Measurements from ENCODE around the gene OR2T6.

The OR2T6 gene

GRCh38 chr1:248376916-248377315 is 1.4 kb downstream of the OR2T6 start:
- Histone ChIP-seq H3K4me1 (ENCODE audit: control insufficient read depth, insufficient read depth, low read length) (no peaks in the 10 kb centered on the region), H3K9me3 (ENCODE audit: control insufficient read depth, insufficient read depth, low read depth, low read length) (no peaks in the 10 kb centered on the region), H3K36me3 (ENCODE audit: control insufficient read depth in 2 of 2, insufficient read depth in 1 of 2, low read length in 2 of 2) (no peaks in the 10 kb centered on the region), H3K4me3 (ENCODE audit: low read depth, low read length) (no peak overlapping the region), H3K27ac (ENCODE audit: extremely low read depth, low read depth, low read length) (no peak overlapping the region)
- TF ChIP-seq YY1 (tag by site-specific recombination; IDR thresholded peaks at IDR 0.05) (no peak), KLF7 (tag by site-specific recombination; IDR thresholded peaks at IDR 0.05; ENCODE audit: borderline replicate concordance) (no peak), ZNF211 (tag by site-specific recombination; IDR thresholded peaks at IDR 0.05; ENCODE audit: low read depth) (no peak), ZNF76 (tag by site-specific recombination; IDR thresholded peaks at IDR 0.05; ENCODE audit: borderline replicate concordance, low read depth) (no peak), ZNF132 (tag by site-specific recombination; IDR thresholded peaks at IDR 0.05; ENCODE audit: borderline replicate concordance) (no peak), ZNF19 (tag by site-specific recombination; IDR thresholded peaks at IDR 0.05; ENCODE audit: low read depth) (no peak), ZNF645 (tag by site-specific recombination; IDR thresholded peaks at IDR 0.05) (no peak), ZNF169 (tag by site-specific recombination; IDR thresholded peaks at IDR 0.05) (no peak), ZBTB1 (tag by site-specific recombination; IDR thresholded peaks at IDR 0.05) (no peak), KLF1 (tag by site-specific recombination; IDR thresholded peaks at IDR 0.05) (no peak), BCL6B (tag by site-specific recombination; IDR thresholded peaks at IDR 0.05) (no peak), ZNF302 (tag by site-specific recombination; IDR thresholded peaks at IDR 0.05; ENCODE audit: low read depth) (no peak), ZNF561 (tag by site-specific recombination; IDR thresholded peaks at IDR 0.05; ENCODE audit: borderline replicate concordance) (no peak), ZSCAN16 (tag by site-specific recombination; IDR thresholded peaks at IDR 0.05) (no peak), ZBTB7A (tag by site-specific recombination; IDR thresholded peaks at IDR 0.05; ENCODE audit: low read depth) (no peak)
- ChIA-PET POLR2A (no interaction called here), CTCF (no interaction called here)

GRCh38 chr1:248380854-248381253 is 5.3 kb downstream of the OR2T6 start:
- POLR2A ChIA-PET = no interaction called here
- no peak for TF ChIP-seq ZNF366 (tag by site-specific recombination; conservative IDR thresholded peaks at IDR 0.05)
- no peak for TF ChIP-seq TCF7L2 (IDR thresholded peaks at IDR 0.05; ENCODE audit: borderline replicate concordance, low read depth, low read length)
- no peak for TF ChIP-seq ZNF530 (tag by site-specific recombination; IDR thresholded peaks at IDR 0.05; ENCODE audit: low read depth)
- no peak for TF ChIP-seq ZBTB48 (tag by site-specific recombination; IDR thresholded peaks at IDR 0.05)
- no peak for TF ChIP-seq ZNF704 (tag by site-specific recombination; IDR thresholded peaks at IDR 0.05)
- no peak for TF ChIP-seq KLF1 (tag by site-specific recombination; IDR thresholded peaks at IDR 0.05)
- TF ChIP-seq KLF9 (tag by site-specific recombination; IDR thresholded peaks at IDR 0.05; ENCODE audit: low read depth) = no peak
- TF ChIP-seq ZNF692 (tag by site-specific recombination; IDR thresholded peaks at IDR 0.05) = no peak
- TF ChIP-seq ZFHX2 (tag by site-specific recombination; conservative IDR thresholded peaks at IDR 0.05) = no peak
- TF ChIP-seq YY1 (tag by site-specific recombination; IDR thresholded peaks at IDR 0.05) = no peak
- TF ChIP-seq ELK4 (IDR thresholded peaks at IDR 0.05; ENCODE audit: borderline replicate concordance, low read depth, low read length) = no peak
- no peak for TF ChIP-seq ZSCAN16 (tag by site-specific recombination; IDR thresholded peaks at IDR 0.05)
- TF ChIP-seq KLF17 (tag by site-specific recombination; IDR thresholded peaks at IDR 0.05) = no peak
- TF ChIP-seq ZBTB21 (tag by site-specific recombination; IDR thresholded peaks at IDR 0.05) = no peak

More at GRCh38 chr1:248380854-248381253, 5.3 kb downstream of the OR2T6 start:
- Histone ChIP-seq H3K36me3 (ENCODE audit: control insufficient read depth in 2 of 2, insufficient read depth in 1 of 2, low read length in 2 of 2) (no peaks in the 10 kb centered on the region), H3K27ac (ENCODE audit: extremely low read depth, low read depth, low read length) (no peak overlapping the region), H3K9me3 (ENCODE audit: control insufficient read depth, insufficient read depth, low read depth, low read length) (no peaks in the 10 kb centered on the region), H3K4me3 (ENCODE audit: low read depth, low read length) (no peak overlapping the region), H3K4me1 (ENCODE audit: control insufficient read depth, insufficient read depth, low read length) (no peaks in the 10 kb centered on the region)
- CTCF ChIA-PET = interaction anchor here (0.6 kb wide), 1 partner anchor 65 kb away, joined by 3 read pairs; no protein-coding TSS in a partner anchor

Data from HEK293 (cell line).